Tracheal epithelial cell (primary cell): ENCODE data around the gene RPP14. TPM values are rescaled to one million over a fixed set of nuclear protein-coding genes. Genes with fewer than 3 reads are reported as not detected.

Experiments used
- total RNA-seq: library from RNA; depleted of rRNA; stranded (reverse); fragments of >200 nt; gene quantifications from 2 replicates; pipeline ENCODE4 v1.2.1, GENCODE V29; 2014

Gene RPP14
- total RNA-seq, result 13.7 and 17.3 TPM in 2 replicates

DNA sequence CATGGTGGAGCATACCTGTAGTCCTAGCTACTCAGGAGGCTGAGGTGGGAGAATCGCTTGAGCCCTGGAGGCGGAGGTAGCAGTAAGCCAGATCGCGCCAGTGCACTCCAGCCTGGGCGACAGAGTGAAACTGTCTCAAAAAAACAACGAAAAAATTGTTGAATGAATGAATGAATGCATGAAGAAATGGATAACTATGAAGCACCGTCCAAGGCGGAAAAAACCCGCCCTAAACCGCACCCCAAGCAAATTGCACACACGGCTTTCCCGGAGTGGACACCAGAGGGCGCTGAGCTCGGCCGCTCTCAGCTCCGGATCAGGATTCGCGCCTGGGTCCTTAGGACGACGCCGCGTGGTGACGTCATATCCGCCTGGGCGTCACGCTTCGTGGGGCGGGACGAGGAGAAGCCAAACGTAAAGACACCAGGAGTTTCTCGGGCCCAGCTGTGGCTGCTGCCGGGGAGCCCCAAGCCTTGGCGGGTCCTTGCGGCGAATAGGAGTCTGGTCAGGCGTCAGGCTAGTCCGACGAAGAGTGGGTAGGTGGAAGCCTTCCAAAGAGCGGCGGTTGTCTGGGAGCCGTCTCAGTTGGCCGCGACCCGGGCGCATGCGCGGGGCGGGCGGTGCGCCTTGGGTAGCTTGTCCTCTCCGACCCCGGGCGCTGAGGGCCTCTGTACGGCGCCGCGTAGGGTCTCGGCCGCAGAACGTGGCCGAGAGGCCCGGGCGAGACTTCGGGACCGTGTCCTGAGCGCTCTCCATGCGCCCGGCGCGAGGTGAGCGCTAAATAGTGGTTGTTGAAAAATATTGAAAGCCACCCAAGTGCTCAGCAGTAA is at the start of gene RPP14, which contains the start of gene HTD2:
Gene RPP14, plus strand, starts transcription at position 364 of the 830 bp plus-strand sequence. CDS start 4,085 bp downstream, outside the sequence.
Gene HTD2, plus strand, starts transcription at position 639 of the 830 bp plus-strand sequence. CDS start 11,094 bp downstream, outside the sequence.

DNA sequence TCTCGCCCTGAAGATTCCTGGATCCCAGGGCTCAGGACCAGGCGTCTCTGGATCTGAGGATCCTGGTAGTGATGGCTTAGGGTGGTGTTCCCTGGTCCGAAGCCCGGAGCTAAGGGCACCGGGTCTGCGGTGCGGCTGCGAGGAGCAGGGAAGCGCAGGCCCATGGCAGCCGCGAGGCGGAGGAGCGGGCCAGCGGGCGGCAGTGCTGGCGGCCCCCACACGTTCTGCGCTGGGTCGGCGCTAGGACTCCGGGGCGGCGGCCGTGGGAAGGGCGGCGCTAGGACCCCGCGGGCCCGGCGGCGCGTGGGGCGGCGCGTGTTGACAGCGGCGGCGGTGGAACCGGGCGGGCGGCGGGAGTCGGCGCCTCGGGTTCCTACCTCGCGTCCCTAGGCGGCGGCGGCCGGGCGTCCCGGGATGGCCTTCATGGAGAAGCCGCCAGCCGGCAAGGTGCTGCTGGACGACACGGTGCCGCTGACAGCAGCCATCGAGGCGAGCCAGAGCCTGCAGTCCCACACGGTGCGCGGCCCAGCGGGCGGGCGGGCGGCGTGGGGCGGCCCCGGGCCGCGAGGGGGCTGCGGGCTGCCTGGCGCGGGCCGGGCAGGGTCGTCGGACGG is 26.6 kb downstream of the RPP14 start, which contains the start of gene PXK:
Gene PXK, plus strand, starts transcription at position 318 of the 614 bp plus-strand sequence. Its CDS starts 97 bp downstream, at position 415.

Other genes with a start within 250 kb of the RPP14 start
- 0.43 and 0.48 TPM in 2 replicates for gene DNASE1L3, start 95.3 kb upstream of the RPP14 start, total RNA-seq
- gene ABHD6, start 68.5 kb upstream of the RPP14 start, total RNA-seq, result 11.7 and 11.8 TPM in 2 replicates
- gene HTD2, start 275 bp downstream of the RPP14 start, total RNA-seq, result 10.6 and 22.8 TPM in 2 replicates
- 18.6 and 27.9 TPM in 2 replicates for gene PXK, start 26.6 kb downstream of the RPP14 start, total RNA-seq
- 40.5 and 60.2 TPM in 2 replicates for gene PDHB, start 127.6 kb downstream of the RPP14 start, total RNA-seq
- 3.4 and 4.9 TPM in 2 replicates for gene KCTD6, start 185.9 kb downstream of the RPP14 start, total RNA-seq
- under 0.01 TPM in 1 of 2 replicates, not detected in the other for gene ACOX2, start 230.9 kb downstream of the RPP14 start, total RNA-seq